ENCODE data around the gene PCNX3. TPM values are rescaled to one million over a fixed set of nuclear protein-coding genes. Genes with fewer than 3 reads are reported as not detected.

Gene PCNX3
- total and polyA plus RNA-seq, 2 donors (not counting 3 experiments of a cell fraction or from before 2014, with no cell fraction given), result 42.6 to 53.9 TPM

GRCh38 chr11:65625628-65626342 lies 10.2 kb downstream of the PCNX3 start:
- intact Hi-C loops (cut with micrococcal nuclease) (loop anchor here (1.0 to 2.0 kb wide), 3 partner anchors 81 to 193 kb away; no protein-coding TSS in a partner anchor), dilution Hi-C loops (cut with MboI; ENCODE audit: extremely low pct_ligation_motif_present, low sequenced_read_pairs) (no loop called here)
- no peaks in the 10 kb centered on the region for H3K27me3 ChIP-seq (ENCODE audit: control insufficient read depth in 2 of 2, insufficient read depth in 2 of 2, low read length in 2 of 2)
- H3K4me2 ChIP-seq (ENCODE audit: insufficient read depth, low read length), result no peak overlapping the region
- no peak overlapping the region for H2AFZ ChIP-seq (ENCODE audit: low read depth, low read length)
- H3K79me2 ChIP-seq (ENCODE audit: control insufficient read depth, insufficient read depth, low read length), result no peaks in the 10 kb centered on the region
- FAIRE-seq, result peak; percentile 89
- TF ChIP-seq CTCF (IDR thresholded peaks at IDR 0.05; ENCODE audit: extremely low read depth in 1 of 2, insufficient read depth in 1 of 2, low read depth in 1 of 2, low read length in 2 of 2) (peak; percentile 81 to 91), EZH2 (IDR thresholded peaks at IDR 0.05; ENCODE audit: borderline replicate concordance, low read depth, low read length, severe bottlenecking) (no peak), JUN (IDR thresholded peaks at IDR 0.05; ENCODE audit: borderline replicate concordance, insufficient read depth, insufficient read length, low read depth) (no peak), MAX (IDR thresholded peaks at IDR 0.05; ENCODE audit: insufficient read depth, insufficient read length) (no peak), GATA2 (IDR thresholded peaks at IDR 0.05; ENCODE audit: insufficient read depth, insufficient read length, low read depth, low read length) (no peak), FOS (IDR thresholded peaks at IDR 0.05; ENCODE audit: borderline replicate concordance, insufficient read depth, low read length) (no peak), MYC (IDR thresholded peaks at IDR 0.05; ENCODE audit: low read depth, low read length) (no peak)
- CTCF ChIA-PET, result interaction anchor here (0.9 to 2.8 kb wide), 23 partner anchors 9 to 363 kb away, joined by 3 to 24 read pairs (median 5); partner anchors contain the start of genes AP5B1, FAM89B, FIBP and KAT5
- H3K4me1 ChIP-seq (ENCODE audit: control insufficient read depth, extremely low read depth, insufficient read depth, low read length), result no peaks in the 10 kb centered on the region
- H3K4me3 ChIP-seq (replicated peaks in 1 of 3; ENCODE audit: insufficient read depth in 1 of 3, low read depth in 1 of 3, low read length in 3 of 3), result no peak overlapping the region
- DNase-seq (ENCODE audit: low read depth, low spot score), result peak; percentile 56
- no peak overlapping the region for H3K9ac ChIP-seq (replicated peaks; ENCODE audit: extremely low read depth, insufficient read depth, low read length)
- H4K20me1 ChIP-seq (replicated peaks; ENCODE audit: control insufficient read depth, extremely low read depth, insufficient read depth, low read length), result no peaks in the 10 kb centered on the region
- POLR2A ChIA-PET, result interaction anchor here (1.0 kb wide), 1 partner anchor 11 kb away, joined by 3 read pairs; the partner anchor contains the start of gene PCNX3
- H3K9me3 ChIP-seq (replicated peaks; ENCODE audit: control insufficient read depth, insufficient read depth, low read length), result no peaks in the 10 kb centered on the region
- no TSS peak for BruUV-seq (replicated peaks)
- H3K9me1 ChIP-seq (replicated peaks; ENCODE audit: control insufficient read depth, extremely low read depth, insufficient read depth, low read length), result no peaks in the 10 kb centered on the region
- peaks cover 21 to 70% of the 10 kb centered on the region in 2 experiments for H3K36me3 ChIP-seq (ENCODE audit: control insufficient read depth in 2 of 2, extremely low read depth in 1 of 2, insufficient read depth in 2 of 2, low read length in 2 of 2)
- H3K27ac ChIP-seq (ENCODE audit: insufficient read depth, low read depth, low read length), result no peak overlapping the region
